Peyer's patch (tissue), 4 donors: ENCODE data around the gene ADD2.

Experiments used
- POLR2A ChIP-seq, 2 donors: fragments of 450-650 bp; IDR thresholded peaks; one replicate each; pipeline ENCODE4 v1.5.1; 2017; ENCODE audit warnings: antibody characterized with exemption in 2 of 2, mild to moderate bottlenecking in 2 of 2, moderate library complexity in 2 of 2
- TF ChIP-seq, protein P1 (sequence below), 6 experiments: fragments of 450-650 bp in 4 of 6; fragments of 200-600 bp in 2 of 6; sonication (generic) in 1 of 6; IDR thresholded peaks; one replicate each; pipeline ENCODE4 v1.5.1; 2017 to 2019; ENCODE audit warnings: antibody characterized with exemption in 6 of 6, mild to moderate bottlenecking in 3 of 6, moderate library complexity in 1 of 6

DNA sequence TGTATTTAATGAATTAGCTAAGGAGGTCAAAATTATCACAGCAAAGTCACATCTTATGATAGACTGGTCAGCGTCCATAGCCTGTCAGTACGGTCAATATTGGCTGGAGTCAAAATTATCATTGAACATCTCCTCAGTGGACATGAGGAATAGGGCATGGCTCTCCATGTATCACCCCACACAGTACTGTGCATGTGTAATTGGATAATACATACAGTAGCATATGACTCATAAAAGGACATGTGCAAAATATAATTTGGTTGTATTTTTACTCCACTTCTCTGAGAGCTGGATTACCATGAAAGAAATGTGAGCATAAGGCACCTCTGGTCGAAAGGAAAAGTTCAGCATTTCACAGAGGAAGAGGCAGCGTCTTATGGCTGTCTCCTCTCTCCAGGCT is 24.9 kb downstream of the ADD2 start:
- TF ChIP-seq, protein P1, sequence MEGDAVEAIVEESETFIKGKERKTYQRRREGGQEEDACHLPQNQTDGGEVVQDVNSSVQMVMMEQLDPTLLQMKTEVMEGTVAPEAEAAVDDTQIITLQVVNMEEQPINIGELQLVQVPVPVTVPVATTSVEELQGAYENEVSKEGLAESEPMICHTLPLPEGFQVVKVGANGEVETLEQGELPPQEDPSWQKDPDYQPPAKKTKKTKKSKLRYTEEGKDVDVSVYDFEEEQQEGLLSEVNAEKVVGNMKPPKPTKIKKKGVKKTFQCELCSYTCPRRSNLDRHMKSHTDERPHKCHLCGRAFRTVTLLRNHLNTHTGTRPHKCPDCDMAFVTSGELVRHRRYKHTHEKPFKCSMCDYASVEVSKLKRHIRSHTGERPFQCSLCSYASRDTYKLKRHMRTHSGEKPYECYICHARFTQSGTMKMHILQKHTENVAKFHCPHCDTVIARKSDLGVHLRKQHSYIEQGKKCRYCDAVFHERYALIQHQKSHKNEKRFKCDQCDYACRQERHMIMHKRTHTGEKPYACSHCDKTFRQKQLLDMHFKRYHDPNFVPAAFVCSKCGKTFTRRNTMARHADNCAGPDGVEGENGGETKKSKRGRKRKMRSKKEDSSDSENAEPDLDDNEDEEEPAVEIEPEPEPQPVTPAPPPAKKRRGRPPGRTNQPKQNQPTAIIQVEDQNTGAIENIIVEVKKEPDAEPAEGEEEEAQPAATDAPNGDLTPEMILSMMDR (IDR thresholded peaks at IDR 0.05): no peak
- no peak for TF ChIP-seq POLR2A (IDR thresholded peaks at IDR 0.05)
